GM10847 (cell line): Measurements from ENCODE around the gene CCDC39.

Source experiments
- POLR2A ChIP-seq: IDR thresholded peaks from 2 replicates; pipeline ENCODE4 v1.6.1; 2011; ENCODE audit not compliant: insufficient read length; ENCODE audit errors: extremely low read depth

The CCDC39 gene

DNA sequence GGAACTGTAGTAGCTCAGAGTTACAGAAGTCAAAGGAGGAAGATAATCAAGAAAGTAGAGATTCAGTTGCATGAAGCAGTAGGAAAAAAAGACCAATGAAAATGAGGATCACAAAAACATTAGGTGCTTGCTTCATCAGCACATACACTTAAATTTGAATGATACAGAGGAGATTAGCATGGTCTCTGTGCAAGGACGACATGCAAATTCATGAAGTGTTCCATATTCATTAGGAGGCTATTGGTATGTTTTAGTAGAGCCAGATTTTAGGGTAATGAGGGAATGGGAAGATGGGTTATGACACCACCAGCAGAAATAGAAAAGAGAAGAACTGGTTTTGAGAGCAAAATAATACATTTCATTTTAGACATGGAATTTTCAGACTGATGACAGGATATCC is 98.4 kb downstream of the CCDC39 start:
- no peak for TF ChIP-seq POLR2A

DNA sequence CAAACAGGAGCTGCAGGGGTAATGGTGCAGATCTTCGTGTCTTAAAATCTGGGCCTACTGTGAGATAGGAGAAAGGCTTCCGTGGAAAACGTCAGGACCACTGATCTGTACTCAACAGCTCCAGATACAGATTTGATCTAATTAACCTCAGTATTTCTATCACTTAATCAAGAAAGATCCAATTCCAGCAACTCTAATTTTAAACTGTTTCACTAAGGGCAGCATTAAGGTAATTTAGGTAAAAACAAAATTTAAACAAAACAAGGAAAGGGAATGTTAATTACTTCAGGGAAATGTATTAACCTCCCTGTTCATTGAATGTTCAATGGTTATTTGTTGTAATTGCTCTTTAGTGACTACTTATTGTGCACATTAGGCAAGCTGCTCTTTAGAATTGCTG is 103.7 kb downstream of the CCDC39 start:
- TF ChIP-seq POLR2A: no peak

DNA sequence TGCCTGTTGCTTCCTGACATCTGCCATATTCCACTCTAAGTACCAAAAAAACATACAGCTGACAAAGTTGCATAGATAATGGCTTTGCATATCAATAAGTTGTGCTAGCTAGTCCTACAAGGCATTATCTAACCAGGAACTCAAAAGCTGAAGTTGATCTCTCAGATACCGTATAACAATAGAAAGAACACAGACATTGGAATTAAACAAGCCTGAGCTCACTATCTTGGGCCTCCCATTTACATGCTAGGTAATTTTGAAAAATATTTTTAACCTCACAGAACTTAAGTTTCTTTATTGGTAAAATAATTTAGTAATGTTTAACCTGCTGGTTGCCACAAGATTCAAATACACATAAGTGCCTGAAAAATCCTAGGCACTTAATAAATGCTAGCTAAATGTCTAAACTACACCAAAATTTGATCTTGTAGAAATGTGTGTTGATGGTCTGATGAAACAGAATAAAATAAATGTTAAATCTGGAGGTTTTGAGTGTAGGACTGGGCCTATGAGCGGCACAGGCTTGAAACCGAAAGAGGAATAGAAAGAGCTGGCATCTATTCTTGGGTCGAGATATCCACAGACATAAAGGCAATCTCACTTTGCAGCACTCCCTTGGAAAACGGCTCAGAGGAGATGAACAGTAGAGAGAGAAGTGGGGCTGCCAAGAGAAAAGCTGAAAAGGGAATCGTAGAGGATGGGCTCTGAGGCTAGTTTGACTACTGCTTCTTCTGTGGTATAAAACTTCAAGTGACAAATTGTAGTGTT is 107.3 kb downstream of the CCDC39 start:
- no peak for TF ChIP-seq POLR2A

DNA sequence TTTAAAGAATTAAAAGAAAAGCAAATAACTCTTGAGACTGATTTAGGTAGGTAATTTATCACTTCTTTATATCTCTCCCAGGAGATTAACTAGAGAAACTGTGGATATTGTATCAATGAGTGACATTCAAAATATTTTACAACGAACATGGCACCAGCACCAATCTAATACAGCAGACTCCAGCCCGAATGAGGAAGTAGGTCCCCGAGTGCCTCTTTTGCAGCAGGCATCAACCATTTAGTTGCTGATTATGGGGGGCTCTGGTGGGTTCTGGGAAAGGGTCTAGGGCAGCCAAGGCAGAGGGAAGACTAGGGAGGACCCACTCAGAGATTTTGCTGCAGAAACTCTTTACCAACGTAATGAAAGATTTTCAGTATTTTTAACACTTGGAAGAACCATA is 109.1 kb downstream of the CCDC39 start:
- no peak for TF ChIP-seq POLR2A

DNA sequence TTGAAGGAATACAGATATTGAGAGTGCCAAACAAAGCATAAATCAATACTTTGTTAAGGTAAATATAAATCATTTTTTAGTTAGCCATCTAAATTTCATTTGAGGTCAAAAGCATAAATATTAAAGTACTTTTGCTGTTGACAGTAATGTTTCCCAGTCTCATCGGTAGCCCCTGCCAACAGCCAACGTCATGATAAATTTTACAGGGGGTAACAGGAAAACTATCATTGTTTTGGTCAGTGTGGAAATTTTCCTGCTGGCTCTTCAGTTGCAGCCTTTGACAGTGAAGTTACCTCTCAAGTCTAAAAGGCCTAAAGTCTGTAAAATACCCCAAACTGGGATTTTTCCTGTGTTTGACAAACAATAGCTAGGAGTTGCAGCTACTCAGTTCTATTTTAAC is 114.6 kb downstream of the CCDC39 start:
- TF ChIP-seq POLR2A: no peak
